GM23338 (cell line): Measurements from ENCODE around the gene DGCR8. TPM values are rescaled to one million over a fixed set of nuclear protein-coding genes. Genes with fewer than 3 reads are reported as not detected.

Source experiments
- ATAC-seq: fragments of 200-7000 bp; cut with Tn5 transposase; 3 replicates; pipeline ENCODE4 v1.9.1; 2020
- DNase-seq: peaks from one replicate; pipeline ENCODE4 v3.0.0-alpha.2; 2015; ENCODE audit warnings: low spot score
- H2AFZ ChIP-seq: fragments of 200-600 bp; sonication (generic); 2 replicates; pipeline ENCODE4 v1.8.0; 2016; ENCODE audit warnings: antibody characterized with exemption, mild to moderate bottlenecking, moderate library complexity
- H3F3A ChIP-seq: fragments of 200-600 bp; sonication (generic); replicated peaks from 2 replicates; pipeline ENCODE4 v1.8.0; 2017; ENCODE audit warnings: antibody characterized with exemption, mixed run types, low read depth
- H3K27ac ChIP-seq: fragments of 200-600 bp; sonication (generic); 2 replicates; pipeline ENCODE4 v1.6.1; 2016; ENCODE audit warnings: low read depth
- H3K27me3 ChIP-seq: fragments of 200-600 bp; sonication (generic); 2 replicates; pipeline ENCODE4 v1.8.0; 2016; ENCODE audit warnings: mild to moderate bottlenecking, mixed run types, moderate library complexity; ENCODE audit not compliant: insufficient read depth
- H3K36me3 ChIP-seq: fragments of 200-600 bp; sonication (generic); 2 replicates; pipeline ENCODE4 v1.8.0; 2016; ENCODE audit warnings: mild to moderate bottlenecking; ENCODE audit not compliant: insufficient read depth
- H3K4me1 ChIP-seq: fragments of 200-600 bp; sonication (generic); 2 replicates; pipeline ENCODE4 v1.8.0; 2016; ENCODE audit warnings: mild to moderate bottlenecking, moderate library complexity; ENCODE audit not compliant: insufficient read depth
- H3K4me2 ChIP-seq: fragments of 200-600 bp; sonication (generic); 2 replicates; pipeline ENCODE4 v1.7.1; 2017; ENCODE audit warnings: mixed run types
- H3K4me3 ChIP-seq: fragments of 200-600 bp; sonication (generic); 2 replicates; pipeline ENCODE4 v1.6.1; 2016; ENCODE audit warnings: mixed run types
- H3K79me2 ChIP-seq: fragments of 200-600 bp; sonication (generic); replicated peaks from 2 replicates; pipeline ENCODE4 v1.8.0; 2017; ENCODE audit warnings: mild to moderate bottlenecking; ENCODE audit not compliant: insufficient read depth
- H3K9me2 ChIP-seq: fragments of 200-600 bp; sonication (generic); 2 replicates; pipeline ENCODE4 v1.8.0; 2017; ENCODE audit not compliant: insufficient read depth
- H4K20me1 ChIP-seq: fragments of 200-600 bp; sonication (generic); replicated peaks from 2 replicates; pipeline ENCODE4 v1.8.0; 2017; ENCODE audit warnings: mild to moderate bottlenecking; ENCODE audit not compliant: insufficient read depth
- H3K27ac Mint-ChIP-seq: 2 replicates; pipeline ENCODE4 v1.8.0; 2020; ENCODE audit warnings: inconsistent platforms, mild to moderate bottlenecking, moderate library complexity, mixed read lengths
- H3K27me3 Mint-ChIP-seq: 3 replicates; pipeline ENCODE4 v1.8.0; 2022; ENCODE audit warnings: low read depth, mild to moderate bottlenecking, moderate library complexity, mixed read lengths, inconsistent platforms; ENCODE audit not compliant: insufficient read depth, poor library complexity
- H3K36me3 Mint-ChIP-seq: 3 replicates; pipeline ENCODE4 v1.8.0; 2021; ENCODE audit warnings: low read depth, mild to moderate bottlenecking, inconsistent platforms, moderate library complexity, mixed read lengths
- H3K4me1 Mint-ChIP-seq: 3 replicates; pipeline ENCODE4 v1.8.0; 2020; ENCODE audit warnings: mild to moderate bottlenecking, inconsistent platforms, mixed read lengths
- H3K4me3 Mint-ChIP-seq: 3 replicates; pipeline ENCODE4 v1.8.0; 2021; ENCODE audit warnings: moderate library complexity, mild to moderate bottlenecking, inconsistent platforms, mixed read lengths
- H3K9me3 Mint-ChIP-seq: 3 replicates; pipeline ENCODE4 v1.8.0; 2020; ENCODE audit warnings: moderate library complexity, mild to moderate bottlenecking, inconsistent platforms, mixed read lengths
- CREB1 ChIP-seq: fragments of 250-450 bp; sonication (Bioruptor Pico); IDR thresholded peaks from 2 replicates; pipeline ENCODE4 v1.5.0; 2020; ENCODE audit warnings: low read depth, mild to moderate bottlenecking, moderate library complexity
- CTCF ChIP-seq, 2 experiments: fragments of 200-600 bp in 1 of 2; sonication (generic) in 1 of 2; conservative IDR thresholded peaks; 2 replicates each; pipeline versions ENCODE4 v1.5.1 to v1.6.1; 2016 to 2017; ENCODE audit warnings: antibody characterized with exemption in 2 of 2, low read depth in 2 of 2, mild to moderate bottlenecking in 2 of 2, moderate library complexity in 1 of 2
- ETS1 ChIP-seq: IDR thresholded peaks from 2 replicates; pipeline ENCODE4 v1.6.1; 2016; ENCODE audit warnings: antibody characterized with exemption
- EZH2 ChIP-seq: fragments of 200-600 bp; sonication (generic); IDR thresholded peaks from one replicate; pipeline ENCODE4 v1.8.0; 2017; ENCODE audit warnings: antibody characterized with exemption, mild to moderate bottlenecking, low read depth; ENCODE audit not compliant: unreplicated experiment
- JUNB ChIP-seq: IDR thresholded peaks from one replicate; pipeline ENCODE4 v1.6.1; 2016; ENCODE audit warnings: antibody characterized with exemption; ENCODE audit not compliant: unreplicated experiment
- NANOG ChIP-seq: IDR thresholded peaks from 2 replicates; pipeline ENCODE4 v1.6.1; 2016; ENCODE audit warnings: antibody characterized with exemption, borderline replicate concordance
- POLR2AphosphoS5 ChIP-seq: IDR thresholded peaks from 2 replicates; pipeline ENCODE4 v1.6.1; 2016; ENCODE audit warnings: antibody characterized with exemption, low read depth
- STAT1 ChIP-seq: IDR thresholded peaks from one replicate; pipeline ENCODE4 v1.6.1; 2016; ENCODE audit warnings: antibody characterized with exemption; ENCODE audit not compliant: unreplicated experiment
- ZNF114 ChIP-seq: fragments of 250-450 bp; sonication (Bioruptor Pico); IDR thresholded peaks from 2 replicates; pipeline ENCODE4 v1.5.0; 2020; ENCODE audit warnings: mild to moderate bottlenecking, moderate library complexity
- ZNF331 ChIP-seq: fragments of 250-450 bp; sonication (Bioruptor Pico); IDR thresholded peaks from 2 replicates; pipeline ENCODE4 v1.5.0; 2020; ENCODE audit warnings: low read depth, mild to moderate bottlenecking, moderate library complexity
- polyA plus RNA-seq: library from polyadenylated mRNA; unstranded; fragments of >200 nt; fragmentation: Nextera tagmentation; extraction: Ambion mirVana; gene quantifications from 2 replicates; pipeline ENCODE4 v1.2.1, GENCODE V29; 2016
- total RNA-seq: library from RNA; depleted of rRNA; stranded (reverse); fragments of >200 nt; shearing (Covaris generic); gene quantifications from 2 replicates; pipeline ENCODE4 v1.2.3, GENCODE V29; 2014

The DGCR8 gene
- total and polyA plus RNA-seq, 2 experiments from 2014 or later = 12.2 to 48.9 TPM

GRCh38 chr22:20135265-20135664, 55.2 kb downstream of the DGCR8 start:
- Mint-ChIP-seq H3K9me3 (no peaks in the 10 kb centered on the region), H3K4me1 (peaks cover 2% of the 10 kb centered on the region; the same call in 1 of the 3 replicates), H3K27ac (no peak overlapping the region), H3K36me3 (no peaks in the 10 kb centered on the region), H3K27me3 (peaks cover 14% of the 10 kb centered on the region), H3K4me3 (no peak overlapping the region)
- Histone ChIP-seq H3K9me2 (no peaks in the 10 kb centered on the region), H3K4me1 (no peaks in the 10 kb centered on the region; the same call in 1 of the 2 replicates), H3K27ac (no peak overlapping the region), H2AFZ (no peak overlapping the region), H3K4me3 (no peak overlapping the region), H4K20me1 (no peaks in the 10 kb centered on the region; the same call in 1 of the 2 replicates), H3K27me3 (no peaks in the 10 kb centered on the region), H3K36me3 (no peaks in the 10 kb centered on the region), H3F3A (0 out of 2 replicates have a peak, but pooled peaks cover 4% of the 10 kb centered on the region), H3K4me2 (no peak overlapping the region), H3K79me2 (peaks cover 35% of the 10 kb centered on the region)
- TF ChIP-seq CREB1 (CRISPR knock-in tag) (no peak), ZNF331 (CRISPR knock-in tag) (no peak), POLR2AphosphoS5 (no peak), ZNF114 (CRISPR knock-in tag) (no peak), NANOG (no peak), CTCF (conservative IDR thresholded peaks at IDR 0.05; ENCODE audit: low read depth in 2 of 2) (no peak), ETS1 (no peak), STAT1 (no peak)
- DNase-seq (no peak), ATAC-seq (no peak)

GRCh38 chr22:20135806-20136602, 56.0 kb downstream of the DGCR8 start:
- Mint-ChIP-seq H3K36me3 (no peaks in the 10 kb centered on the region), H3K4me1 (peaks cover 2% of the 10 kb centered on the region; the same call in 1 of the 3 replicates), H3K9me3 (no peaks in the 10 kb centered on the region), H3K27me3 (peaks cover 14% of the 10 kb centered on the region), H3K4me3 (no peak overlapping the region), H3K27ac (no peak overlapping the region)
- Histone ChIP-seq H3K4me1 (no peaks in the 10 kb centered on the region; the same call in 1 of the 2 replicates), H4K20me1 (no peaks in the 10 kb centered on the region; the same call in 1 of the 2 replicates), H3K4me3 (no peak overlapping the region), H2AFZ (no peak overlapping the region), H3F3A (no peaks in the 10 kb centered on the region), H3K4me2 (no peak overlapping the region), H3K9me2 (no peaks in the 10 kb centered on the region), H3K36me3 (no peaks in the 10 kb centered on the region), H3K27me3 (no peaks in the 10 kb centered on the region), H3K27ac (no peak overlapping the region), H3K79me2 (peaks cover 35% of the 10 kb centered on the region)
- ATAC-seq (no peak), DNase-seq (no peak)
- TF ChIP-seq CTCF (conservative IDR thresholded peaks at IDR 0.05; ENCODE audit: low read depth in 2 of 2) (no peak), EZH2 (no peak), JUNB (no peak), ETS1 (no peak), ZNF114 (CRISPR knock-in tag) (no peak), CREB1 (CRISPR knock-in tag) (no peak)
